ENCODE results near the gene ADAP1.
A peak's percentile ranks its signal among the peaks of the same experiment; 100 is the strongest.
"Not testable (repeated sequence)": the region's sequence is repeated elsewhere in the genome, so short reads cannot be mapped to it uniquely, and the experiment has no call there.

Gene ADAP1

GRCh38 chr7:875476-876076 is 78.9 kb downstream of the ADAP1 start:
- no peak for DNase-seq

GRCh38 chr7:875051-875450 is 79.4 kb downstream of the ADAP1 start:
- DNase-seq, result no peak

- no peak for DNase-seq
These were observed 80.3 kb downstream of the ADAP1 start for GRCh38 chr7:874031-874749.

- peak; percentile 87 for DNase-seq
These were observed 81.0 kb downstream of the ADAP1 start for GRCh38 chr7:873367-874002.

GRCh38 chr7:872685-873084 is 81.8 kb downstream of the ADAP1 start:
- DNase-seq, result not testable (repeated sequence)

- no peak for DNase-seq
These were observed 82.5 kb downstream of the ADAP1 start for GRCh38 chr7:871900-872537.

- DNase-seq, result no peak
These were observed 85.1 kb downstream of the ADAP1 start for GRCh38 chr7:869348-869747.

GRCh38 chr7:868189-868486 is 86.3 kb downstream of the ADAP1 start:
- no peak for DNase-seq

- DNase-seq, result no peak
These were observed 86.9 kb downstream of the ADAP1 start for GRCh38 chr7:867406-868188.

GRCh38 chr7:867001-867405 is 87.5 kb downstream of the ADAP1 start:
- DNase-seq, result no peak

- DNase-seq, result no peak
These were observed 88.6 kb downstream of the ADAP1 start for GRCh38 chr7:865921-866320.

GRCh38 chr7:863106-863505 is 91.4 kb downstream of the ADAP1 start:
- no peak for DNase-seq

GRCh38 chr7:862157-862556 is 92.3 kb downstream of the ADAP1 start:
- no peak for DNase-seq

GRCh38 chr7:861222-861621 is 93.3 kb downstream of the ADAP1 start:
- DNase-seq, result no peak

- DNase-seq, result no peak
These were observed 94.3 kb downstream of the ADAP1 start for GRCh38 chr7:860149-860548.

GRCh38 chr7:859359-860030 is 95.0 kb downstream of the ADAP1 start:
- no peak for DNase-seq

- DNase-seq, result no peak
These were observed 96.8 kb downstream of the ADAP1 start for GRCh38 chr7:857661-858060.

GRCh38 chr7:856444-857095 is 97.9 kb downstream of the ADAP1 start:
- DNase-seq, result no peak

GRCh38 chr7:855686-856369 is 98.7 kb downstream of the ADAP1 start:
- no peak for DNase-seq

GRCh38 chr7:854118-854775 is 100.2 kb downstream of the ADAP1 start:
- no peak for DNase-seq

Data from MV-4-11 (cell line).